ENCODE data around the gene GPR107. TPM values are rescaled to one million over a fixed set of nuclear protein-coding genes. Genes with fewer than 3 reads are reported as not detected.

The GPR107 gene
- total RNA-seq, 1 donor from 2014 or later, result 43.8 TPM

DNA sequence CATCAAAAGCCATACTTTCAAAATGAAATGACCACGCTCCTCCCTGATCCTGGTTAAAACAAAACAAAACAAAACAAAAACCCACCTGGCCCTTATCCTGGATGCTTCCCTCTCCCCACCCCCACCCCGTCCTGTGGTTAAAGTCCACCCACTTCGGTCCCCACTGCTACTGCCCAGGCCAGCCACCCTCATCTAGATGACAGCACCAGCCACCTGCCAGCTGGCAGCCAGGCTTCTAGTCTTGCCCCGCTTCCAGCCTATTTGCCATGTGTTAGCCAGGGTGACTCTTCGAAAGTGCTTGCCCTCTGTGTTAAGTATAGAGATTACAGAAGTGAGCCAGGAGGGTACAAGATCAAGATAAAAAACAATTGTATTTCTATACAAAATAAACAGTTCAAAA is 91.0 kb downstream of the GPR107 start:
- no peak overlapping the region for H3K4me3 Mint-ChIP-seq
- H3K27me3 Mint-ChIP-seq (ENCODE audit: low read depth), result peaks cover 11% of the 10 kb centered on the region
- TF ChIP-seq, protein P1, sequence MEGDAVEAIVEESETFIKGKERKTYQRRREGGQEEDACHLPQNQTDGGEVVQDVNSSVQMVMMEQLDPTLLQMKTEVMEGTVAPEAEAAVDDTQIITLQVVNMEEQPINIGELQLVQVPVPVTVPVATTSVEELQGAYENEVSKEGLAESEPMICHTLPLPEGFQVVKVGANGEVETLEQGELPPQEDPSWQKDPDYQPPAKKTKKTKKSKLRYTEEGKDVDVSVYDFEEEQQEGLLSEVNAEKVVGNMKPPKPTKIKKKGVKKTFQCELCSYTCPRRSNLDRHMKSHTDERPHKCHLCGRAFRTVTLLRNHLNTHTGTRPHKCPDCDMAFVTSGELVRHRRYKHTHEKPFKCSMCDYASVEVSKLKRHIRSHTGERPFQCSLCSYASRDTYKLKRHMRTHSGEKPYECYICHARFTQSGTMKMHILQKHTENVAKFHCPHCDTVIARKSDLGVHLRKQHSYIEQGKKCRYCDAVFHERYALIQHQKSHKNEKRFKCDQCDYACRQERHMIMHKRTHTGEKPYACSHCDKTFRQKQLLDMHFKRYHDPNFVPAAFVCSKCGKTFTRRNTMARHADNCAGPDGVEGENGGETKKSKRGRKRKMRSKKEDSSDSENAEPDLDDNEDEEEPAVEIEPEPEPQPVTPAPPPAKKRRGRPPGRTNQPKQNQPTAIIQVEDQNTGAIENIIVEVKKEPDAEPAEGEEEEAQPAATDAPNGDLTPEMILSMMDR (conservative IDR thresholded peaks at IDR 0.05), result no peak
- H3K27ac Mint-ChIP-seq (ENCODE audit: unreplicated experiment), result no peak overlapping the region
- H3K36me3 Mint-ChIP-seq (ENCODE audit: low read depth), result no peaks in the 10 kb centered on the region
- no peaks in the 10 kb centered on the region for H3K9me3 Mint-ChIP-seq
- peaks cover 23% of the 10 kb centered on the region for H3K4me1 Mint-ChIP-seq
- DNase-seq (ENCODE audit: low read depth, low spot score), result no peak

DNA sequence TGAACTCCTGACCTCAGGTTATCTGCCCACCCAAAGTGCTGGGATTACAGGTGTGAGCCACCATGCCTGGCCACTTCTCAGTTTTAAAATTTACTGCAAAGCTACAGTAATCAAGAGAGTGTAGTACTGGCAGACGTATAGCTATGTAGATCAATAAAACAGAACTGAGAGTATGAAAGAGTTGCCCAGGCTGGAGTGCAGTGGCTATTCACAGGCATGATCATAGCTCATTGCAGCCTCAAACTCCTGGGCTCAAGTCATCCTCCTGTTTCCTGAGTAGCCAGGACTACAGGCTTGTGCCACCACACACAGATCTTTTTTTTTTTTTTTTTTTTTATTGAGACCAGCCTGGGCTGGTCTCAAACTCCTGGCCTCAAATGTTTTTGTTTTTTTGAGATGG is 92.0 kb downstream of the GPR107 start:
- TF ChIP-seq, protein P1 (conservative IDR thresholded peaks at IDR 0.05), result no peak
- H3K4me1 Mint-ChIP-seq, result peaks cover 19% of the 10 kb centered on the region

DNA sequence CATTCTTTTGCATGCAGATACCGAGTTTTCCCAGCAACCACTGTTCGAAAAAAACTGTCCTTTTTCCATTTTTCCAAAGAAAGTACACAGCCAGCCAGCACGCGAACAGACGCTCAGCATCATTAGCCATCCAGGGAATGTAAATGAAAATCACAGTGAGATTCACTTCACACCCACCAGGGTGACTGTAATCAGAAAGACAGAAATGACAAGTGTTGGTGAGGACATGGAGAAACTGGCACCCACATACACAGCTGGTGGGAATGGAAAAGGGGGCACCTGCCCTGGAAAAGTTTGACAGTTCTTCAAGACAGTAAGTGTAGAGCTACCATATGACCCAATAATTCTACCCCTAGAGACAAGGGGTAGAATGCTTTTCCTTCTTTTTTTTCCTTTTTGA is 93.5 kb downstream of the GPR107 start:
- H3K27me3 Mint-ChIP-seq (ENCODE audit: low read depth), result peaks cover 11% of the 10 kb centered on the region
- peaks cover 19% of the 10 kb centered on the region for H3K4me1 Mint-ChIP-seq
- H3K27ac Mint-ChIP-seq (ENCODE audit: unreplicated experiment), result no peak overlapping the region
- no peaks in the 10 kb centered on the region for H3K9me3 Mint-ChIP-seq
- TF ChIP-seq, protein P1 (conservative IDR thresholded peaks at IDR 0.05), result no peak
- no peak for DNase-seq (ENCODE audit: low read depth, low spot score)
- no peaks in the 10 kb centered on the region for H3K36me3 Mint-ChIP-seq (ENCODE audit: low read depth)
- no peak overlapping the region for H3K4me3 Mint-ChIP-seq

More for the DNA sequence above, 92.0 kb downstream of the GPR107 start:
- Mint-ChIP-seq H3K36me3 (ENCODE audit: low read depth) (no peaks in the 10 kb centered on the region), H3K27ac (ENCODE audit: unreplicated experiment) (no peak overlapping the region), H3K9me3 (no peaks in the 10 kb centered on the region), H3K27me3 (ENCODE audit: low read depth) (peaks cover 11% of the 10 kb centered on the region), H3K4me3 (no peak overlapping the region)
- no peak for DNase-seq (ENCODE audit: low read depth, low spot score)

DNA sequence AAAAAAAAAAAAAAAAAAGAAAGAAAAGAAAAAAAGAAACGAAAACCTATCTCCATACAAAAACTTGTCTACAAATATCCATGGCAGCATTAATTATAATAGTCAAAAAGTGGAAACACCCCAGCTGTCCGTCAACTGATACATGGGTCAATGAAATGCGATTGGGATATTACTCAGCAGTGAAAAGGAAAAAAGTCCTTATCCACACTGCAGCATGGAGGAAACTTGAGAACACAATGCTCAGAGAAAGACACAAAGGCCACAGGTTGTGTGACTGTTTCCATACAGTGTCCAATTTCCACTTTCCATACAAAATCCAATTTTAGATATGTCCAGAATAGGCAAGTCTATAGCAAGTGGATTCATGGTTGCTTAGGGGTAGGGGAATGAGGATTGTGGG is 94.2 kb downstream of the GPR107 start:
- no peak for DNase-seq (ENCODE audit: low read depth, low spot score)
- Mint-ChIP-seq H3K36me3 (ENCODE audit: low read depth) (no peaks in the 10 kb centered on the region), H3K27me3 (ENCODE audit: low read depth) (peaks cover 11% of the 10 kb centered on the region), H3K4me1 (peaks cover 13% of the 10 kb centered on the region), H3K4me3 (no peak overlapping the region), H3K9me3 (no peaks in the 10 kb centered on the region), H3K27ac (ENCODE audit: unreplicated experiment) (no peak overlapping the region)
- TF ChIP-seq, protein P1 (conservative IDR thresholded peaks at IDR 0.05), result no peak

DNA sequence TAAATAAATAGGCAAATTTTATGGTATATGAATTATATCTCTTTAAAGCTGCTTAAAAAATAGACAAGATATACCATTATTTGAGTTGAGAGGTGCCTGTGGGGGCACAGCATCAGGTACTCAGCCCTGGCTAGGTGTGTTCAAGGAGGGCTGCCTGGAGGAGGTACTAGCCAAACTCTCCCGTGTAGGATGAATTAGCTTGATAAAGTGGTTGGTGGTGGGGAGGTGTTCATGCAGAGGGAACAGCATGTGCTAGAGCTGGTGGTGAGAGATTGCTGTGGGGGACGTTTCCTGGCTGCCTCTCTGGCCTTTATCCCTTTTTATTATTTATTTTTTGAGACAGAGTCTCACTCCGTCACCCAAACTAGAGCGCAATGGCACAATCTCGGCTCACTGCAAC is 95.3 kb downstream of the GPR107 start:
- no peak overlapping the region for H3K27ac Mint-ChIP-seq (ENCODE audit: unreplicated experiment)
- H3K9me3 Mint-ChIP-seq, result no peaks in the 10 kb centered on the region
- no peak for DNase-seq (ENCODE audit: low read depth, low spot score)
- TF ChIP-seq, protein P1 (conservative IDR thresholded peaks at IDR 0.05), result no peak
- H3K4me3 Mint-ChIP-seq, result no peak overlapping the region
- no peaks in the 10 kb centered on the region for H3K36me3 Mint-ChIP-seq (ENCODE audit: low read depth)
- peaks cover 5% of the 10 kb centered on the region for H3K4me1 Mint-ChIP-seq
- H3K27me3 Mint-ChIP-seq (ENCODE audit: low read depth), result peaks cover 5% of the 10 kb centered on the region
